Measurements from ENCODE around the gene ST8SIA2. TPM values are rescaled to one million over a fixed set of nuclear protein-coding genes. Genes with fewer than 3 reads are reported as not detected.

ST8SIA2 gene
- total RNA-seq, 2 experiments from 2014 or later: not detected

DNA sequence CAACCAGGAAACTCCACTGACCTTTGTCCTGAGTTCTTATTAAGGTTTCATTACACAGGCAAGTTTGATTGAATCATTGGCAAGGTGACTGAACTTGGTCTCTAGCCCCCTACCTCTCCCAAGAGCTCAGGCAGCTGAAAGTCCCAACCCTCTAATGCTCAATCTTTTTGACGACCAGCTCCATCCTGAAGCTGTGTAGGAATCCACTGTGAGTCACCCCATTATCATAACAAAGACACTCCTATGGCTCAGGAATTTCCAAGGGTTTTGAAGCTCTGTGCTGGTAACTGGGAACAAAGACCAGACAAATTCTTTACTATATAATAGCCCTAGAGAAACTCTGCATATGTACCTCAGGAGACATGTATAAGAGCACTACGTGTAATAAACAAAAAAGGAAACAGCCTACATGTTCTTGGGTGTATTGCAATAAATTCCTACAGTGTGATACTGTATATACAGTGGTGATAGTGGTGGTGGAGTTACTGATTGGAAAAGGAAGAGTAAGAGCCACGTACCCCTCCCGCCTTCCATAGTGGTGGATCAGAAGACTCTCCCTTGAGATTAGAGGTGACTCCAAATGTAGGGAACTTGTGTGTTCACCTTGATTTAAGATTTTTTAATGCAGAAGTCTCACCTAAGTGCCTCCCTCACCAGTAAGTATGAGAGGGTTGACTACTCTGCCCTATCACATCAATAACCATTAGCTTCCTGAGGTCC is 116.6 kb downstream of the ST8SIA2 start:
- Mint-ChIP-seq H3K27me3 (peaks cover 3% of the 10 kb centered on the region), H3K36me3 (no peaks in the 10 kb centered on the region), H3K4me3 (no peak overlapping the region), H3K4me1 (ENCODE audit: low read depth) (no peaks in the 10 kb centered on the region), H3K27ac (no peak overlapping the region), H3K9me3 (peaks cover 11% of the 10 kb centered on the region)
- intact Hi-C loops (cut with micrococcal nuclease): no loop called here
- POLR2A ChIA-PET: interaction anchor here (0.5 kb wide), 1 partner anchor 106 kb away, joined by 3 read pairs; no protein-coding TSS in a partner anchor
- DNase-seq: no peak
- CTCF ChIA-PET: interaction anchor here (0.9 kb wide), 1 partner anchor 10 kb away, joined by 3 read pairs; no protein-coding TSS in a partner anchor
